Vagina (tissue), 2 donors: ENCODE results near the gene UBTD1. TPM values are rescaled to one million over a fixed set of nuclear protein-coding genes. Genes with fewer than 3 reads are reported as not detected.

Experiments used
- DNase-seq, 2 donors: peaks; one replicate each; pipeline ENCODE4 v3.0.0-alpha.2; 2017; ENCODE audit errors: extremely low spot score in 2 of 2
- H3K27ac ChIP-seq: fragments of 200-600 bp; sonication (generic); one replicate; pipeline ENCODE4 v1.5.1; 2019
- H3K27me3 ChIP-seq: fragments of 200-600 bp; sonication (generic); one replicate; pipeline ENCODE4 v1.5.1; 2019
- H3K36me3 ChIP-seq, 2 donors: fragments of 200-600 bp; sonication (generic); one replicate each; pipeline ENCODE4 v1.5.1; 2017 to 2019
- H3K4me1 ChIP-seq: fragments of 200-600 bp; sonication (generic); one replicate; pipeline ENCODE4 v1.5.1; 2019
- H3K4me3 ChIP-seq, 2 donors: fragments of 200-600 bp; sonication (generic); 1 replicate in 1 of 2; 2 replicates in 1 of 2; pipeline ENCODE4 v1.5.1; 2016 to 2019
- H3K9me3 ChIP-seq: fragments of 200-600 bp; sonication (generic); one replicate; pipeline ENCODE4 v1.5.1; 2019
- POLR2A ChIP-seq, 2 donors: fragments of 450-650 bp; IDR thresholded peaks; one replicate each; pipeline ENCODE4 v1.6.1; 2017; ENCODE audit warnings: antibody characterized with exemption in 2 of 2, mild to moderate bottlenecking in 2 of 2, moderate library complexity in 2 of 2
- POLR2AphosphoS5 ChIP-seq, 2 donors: sonication (generic); formaldehyde crosslinking; IDR thresholded peaks; one replicate each; pipeline ENCODE4 v1.9.0; 2017; ENCODE audit warnings: antibody characterized with exemption in 2 of 2, mild to moderate bottlenecking in 2 of 2, low read depth in 1 of 2; ENCODE audit not compliant: insufficient read depth in 1 of 2
- intact Hi-C: fragments of 100-400 bp; cut with DNase I; formaldehyde crosslinking; loops from one replicate; pipeline ENCODE4 v1.15.1; 2023
- total RNA-seq: library from RNA; depleted of rRNA; stranded (reverse); fragments of >200 nt; gene quantifications from one replicate; pipeline ENCODE4 v1.2.3, GENCODE V29; 2016
- TF ChIP-seq, protein P1 (sequence below), 3 experiments: fragments of 450-650 bp in 2 of 3; fragments of 200-600 bp in 1 of 3; sonication (generic) in 1 of 3; IDR thresholded peaks; one replicate each; pipeline ENCODE4 v1.5.1; 2017 to 2019; ENCODE audit warnings: antibody characterized with exemption in 3 of 3, mild to moderate bottlenecking in 2 of 3, moderate library complexity in 2 of 3

UBTD1 gene
- total RNA-seq, 1 donor from 2014 or later: 18.4 TPM

DNA sequence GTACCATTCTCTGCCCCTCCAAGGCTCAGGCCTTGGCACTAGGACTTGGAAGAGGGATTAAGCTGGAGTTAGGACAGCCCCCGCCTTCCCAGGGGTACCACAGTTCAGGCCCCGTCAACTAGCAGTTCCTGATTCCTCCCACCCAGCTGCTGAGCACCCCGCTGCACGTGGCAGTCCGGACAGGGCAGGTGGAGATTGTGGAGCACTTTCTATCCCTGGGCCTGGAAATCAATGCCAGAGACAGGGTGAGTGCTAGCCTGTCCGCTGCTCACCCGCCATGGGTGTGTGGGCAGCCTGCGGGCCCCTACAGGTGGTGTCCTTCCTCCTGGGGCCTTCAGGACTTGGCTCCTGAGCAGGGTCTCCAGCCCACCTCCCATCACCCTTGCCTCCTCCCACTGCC is 83.4 kb downstream of the UBTD1 start:
- DNase-seq: no peak

DNA sequence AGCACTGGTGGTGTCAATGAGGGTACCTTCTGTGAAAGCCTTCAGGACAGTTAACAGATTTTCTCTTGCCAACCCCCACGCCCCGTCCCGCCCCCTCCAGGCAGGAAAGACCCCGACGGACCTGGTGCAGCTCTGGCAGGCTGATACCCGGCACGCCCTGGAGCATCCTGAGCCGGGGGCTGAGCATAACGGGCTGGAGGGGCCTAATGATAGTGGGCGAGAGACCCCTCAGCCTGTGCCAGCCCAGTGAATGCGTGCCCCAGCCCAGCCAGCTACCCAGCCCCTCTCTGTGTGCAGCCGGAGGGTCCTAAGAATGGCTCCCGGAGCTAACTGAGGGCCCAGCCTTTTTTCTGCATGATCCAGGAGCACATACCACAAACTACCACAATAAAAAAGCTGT is 84.8 kb downstream of the UBTD1 start:
- Histone ChIP-seq H3K9me3 (no peaks in the 10 kb centered on the region), H3K27ac (no peak overlapping the region), H3K4me1 (peaks cover 19% of the 10 kb centered on the region), H3K36me3 (no peaks in the 10 kb centered on the region), H3K4me3 (no peak overlapping the region), H3K27me3 (no peaks in the 10 kb centered on the region)
- DNase-seq: no peak
- intact Hi-C loops: no loop called here
- TF ChIP-seq POLR2A (IDR thresholded peaks at IDR 0.05) (no peak), POLR2AphosphoS5 (IDR thresholded peaks at IDR 0.05; ENCODE audit: insufficient read depth in 1 of 2, low read depth in 1 of 2) (no peak)
- TF ChIP-seq, protein P1, sequence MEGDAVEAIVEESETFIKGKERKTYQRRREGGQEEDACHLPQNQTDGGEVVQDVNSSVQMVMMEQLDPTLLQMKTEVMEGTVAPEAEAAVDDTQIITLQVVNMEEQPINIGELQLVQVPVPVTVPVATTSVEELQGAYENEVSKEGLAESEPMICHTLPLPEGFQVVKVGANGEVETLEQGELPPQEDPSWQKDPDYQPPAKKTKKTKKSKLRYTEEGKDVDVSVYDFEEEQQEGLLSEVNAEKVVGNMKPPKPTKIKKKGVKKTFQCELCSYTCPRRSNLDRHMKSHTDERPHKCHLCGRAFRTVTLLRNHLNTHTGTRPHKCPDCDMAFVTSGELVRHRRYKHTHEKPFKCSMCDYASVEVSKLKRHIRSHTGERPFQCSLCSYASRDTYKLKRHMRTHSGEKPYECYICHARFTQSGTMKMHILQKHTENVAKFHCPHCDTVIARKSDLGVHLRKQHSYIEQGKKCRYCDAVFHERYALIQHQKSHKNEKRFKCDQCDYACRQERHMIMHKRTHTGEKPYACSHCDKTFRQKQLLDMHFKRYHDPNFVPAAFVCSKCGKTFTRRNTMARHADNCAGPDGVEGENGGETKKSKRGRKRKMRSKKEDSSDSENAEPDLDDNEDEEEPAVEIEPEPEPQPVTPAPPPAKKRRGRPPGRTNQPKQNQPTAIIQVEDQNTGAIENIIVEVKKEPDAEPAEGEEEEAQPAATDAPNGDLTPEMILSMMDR (IDR thresholded peaks at IDR 0.05): no peak

More for the DNA sequence above, 83.4 kb downstream of the UBTD1 start:
- intact Hi-C loops: no loop called here
- Histone ChIP-seq H3K4me3 (no peak overlapping the region), H3K36me3 (no peaks in the 10 kb centered on the region), H3K9me3 (no peaks in the 10 kb centered on the region), H3K27ac (no peak overlapping the region), H3K4me1 (peaks cover 19% of the 10 kb centered on the region), H3K27me3 (no peaks in the 10 kb centered on the region)
- TF ChIP-seq, protein P1 (IDR thresholded peaks at IDR 0.05): no peak
- no peak for TF ChIP-seq POLR2AphosphoS5 (IDR thresholded peaks at IDR 0.05; ENCODE audit: insufficient read depth in 1 of 2, low read depth in 1 of 2)
- no peak for TF ChIP-seq POLR2A (IDR thresholded peaks at IDR 0.05)

DNA sequence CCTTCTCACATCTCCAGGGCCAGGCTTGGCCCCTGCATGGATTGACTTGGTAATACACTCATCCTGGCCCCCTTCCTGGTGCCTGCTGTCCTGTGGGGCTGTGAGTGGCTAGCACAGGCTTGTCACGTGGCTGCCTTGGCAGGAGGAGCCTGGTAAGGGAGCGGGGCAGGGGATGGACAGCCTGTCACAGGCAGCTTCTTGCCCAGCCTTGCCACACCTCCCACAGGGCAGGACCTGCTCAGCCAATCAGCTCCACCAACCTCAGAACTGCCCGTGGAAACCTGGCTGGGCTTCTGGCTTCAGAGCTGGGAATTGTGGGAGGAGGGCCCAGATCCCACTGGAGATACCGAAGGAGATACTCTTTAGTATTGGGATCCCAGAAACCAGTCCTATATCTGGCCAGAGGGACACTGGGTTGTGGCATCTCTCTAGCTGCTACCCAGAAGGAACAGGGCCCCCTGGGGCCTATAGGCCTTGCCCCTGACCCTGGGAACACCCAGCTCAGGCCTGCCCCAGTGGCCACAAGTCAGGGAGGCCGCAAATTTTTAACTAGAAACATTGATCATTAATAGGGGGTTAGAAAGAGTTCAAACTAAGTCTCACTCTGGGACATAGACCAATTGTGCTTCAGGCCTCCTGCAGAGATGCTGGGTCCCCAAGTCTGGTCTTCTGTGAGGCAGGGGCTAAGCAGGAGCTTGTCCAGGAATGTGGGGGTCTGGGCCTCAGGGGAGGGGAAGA is 85.5 kb downstream of the UBTD1 start, which contains the start of gene HOGA1:
HOGA1 (plus strand) TSS at position 330 of the 738 bp plus-strand sequence; CDS start at position 645, 315 bp downstream.
- H3K4me1 ChIP-seq: peaks cover 19% of the 10 kb centered on the region
- no peak within 1 kb of the TSS for H3K27ac ChIP-seq
- no peaks in the 10 kb centered on the region for H3K27me3 ChIP-seq
- no peak within 1 kb of the TSS for H3K4me3 ChIP-seq
- no peaks in the 10 kb centered on the region for H3K9me3 ChIP-seq
- intact Hi-C loops: no loop called here
- TF ChIP-seq POLR2AphosphoS5 (IDR thresholded peaks at IDR 0.05; ENCODE audit: insufficient read depth in 1 of 2, low read depth in 1 of 2) (no peak), POLR2A (IDR thresholded peaks at IDR 0.05) (no peak)
- TF ChIP-seq, protein P1 (IDR thresholded peaks at IDR 0.05): no peak
- no peak for DNase-seq
- no peaks in the 10 kb centered on the region for H3K36me3 ChIP-seq

DNA sequence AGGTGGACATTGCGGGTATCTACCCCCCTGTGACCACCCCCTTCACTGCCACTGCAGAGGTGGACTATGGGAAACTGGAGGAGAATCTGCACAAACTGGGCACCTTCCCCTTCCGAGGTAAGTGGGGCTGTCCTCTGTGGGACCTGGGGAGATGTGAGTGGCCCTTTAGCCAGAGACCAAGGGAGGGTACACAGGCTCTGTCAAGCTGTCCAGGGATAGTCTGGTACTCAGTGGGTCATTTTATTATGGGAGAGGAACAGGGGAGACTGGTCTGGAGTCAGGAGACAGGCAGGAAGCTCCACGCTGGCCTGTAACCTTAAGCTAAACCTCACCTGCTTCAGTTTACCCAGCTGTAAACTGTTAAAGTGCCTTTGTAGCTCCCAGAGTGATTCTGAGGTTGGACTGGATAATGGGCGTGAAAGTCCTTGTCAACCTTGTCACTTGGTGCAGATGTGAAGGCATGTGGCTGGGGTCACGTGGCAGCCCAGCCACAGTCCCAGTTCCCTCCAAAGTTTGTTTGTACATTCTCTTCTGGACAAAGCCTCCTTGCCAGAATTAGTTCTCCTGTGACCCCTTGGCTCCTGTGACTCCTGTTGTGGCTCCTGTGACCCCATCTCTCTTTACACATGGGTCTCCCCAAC is 86.2 kb downstream of the UBTD1 start:
- H3K4me3 ChIP-seq: no peak overlapping the region
- no peak for DNase-seq
- no peak overlapping the region for H3K27ac ChIP-seq
- TF ChIP-seq POLR2AphosphoS5 (IDR thresholded peaks at IDR 0.05; ENCODE audit: insufficient read depth in 1 of 2, low read depth in 1 of 2) (no peak), POLR2A (IDR thresholded peaks at IDR 0.05) (no peak)
- TF ChIP-seq, protein P1 (IDR thresholded peaks at IDR 0.05): no peak
- no peaks in the 10 kb centered on the region for H3K27me3 ChIP-seq
- no peaks in the 10 kb centered on the region for H3K9me3 ChIP-seq
- no peaks in the 10 kb centered on the region for H3K36me3 ChIP-seq
- intact Hi-C loops: no loop called here
- H3K4me1 ChIP-seq: peaks cover 19% of the 10 kb centered on the region

DNA sequence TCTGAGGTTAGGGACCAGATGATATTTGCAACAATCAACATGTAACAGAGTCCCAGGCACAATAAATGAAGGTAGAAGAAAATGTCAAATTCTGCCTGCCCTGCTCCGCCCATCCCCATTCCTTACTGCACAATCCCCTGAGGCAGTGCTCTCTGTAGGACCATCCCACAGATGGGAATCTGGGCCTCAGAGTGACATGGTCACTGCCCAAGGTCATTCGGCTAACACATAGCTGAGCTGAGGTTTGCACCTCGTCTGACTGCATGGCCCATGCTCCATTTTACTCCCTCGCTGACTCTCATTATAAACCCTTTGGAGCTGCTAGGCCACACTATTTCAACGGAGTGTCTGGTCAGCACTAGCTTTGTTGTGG is 86.7 kb downstream of the UBTD1 start:
- H3K9me3 ChIP-seq: no peaks in the 10 kb centered on the region
- DNase-seq: no peak
- no peak overlapping the region for H3K27ac ChIP-seq
- no peaks in the 10 kb centered on the region for H3K36me3 ChIP-seq
- no peak for TF ChIP-seq POLR2AphosphoS5 (IDR thresholded peaks at IDR 0.05; ENCODE audit: insufficient read depth in 1 of 2, low read depth in 1 of 2)
- H3K4me1 ChIP-seq: peaks cover 19% of the 10 kb centered on the region
- H3K27me3 ChIP-seq: no peaks in the 10 kb centered on the region
- intact Hi-C loops: no loop called here
- no peak overlapping the region for H3K4me3 ChIP-seq
